GM19468 (cell line): Measurements from ENCODE around the gene APOBEC3F.
A peak's percentile ranks its signal among the peaks of the same experiment; 100 is the strongest.
"Not testable (repeated sequence)": the region's sequence is repeated elsewhere in the genome, so short reads cannot be mapped to it uniquely, and the experiment has no call there.

Source experiments
- ATAC-seq: cut with Tn5 transposase; IDR thresholded peaks from one replicate; pipeline ENCODE4 v1.9.1; 2021; ENCODE audit warnings: mild to moderate bottlenecking, moderate library complexity, moderate number of reproducible peaks; ENCODE audit not compliant: unreplicated experiment; ENCODE audit errors: extremely low read depth

The APOBEC3F gene

GRCh38 chr22:39068033-39068785 is 27.5 kb downstream of the APOBEC3F start:
- ATAC-seq = no peak

DNA sequence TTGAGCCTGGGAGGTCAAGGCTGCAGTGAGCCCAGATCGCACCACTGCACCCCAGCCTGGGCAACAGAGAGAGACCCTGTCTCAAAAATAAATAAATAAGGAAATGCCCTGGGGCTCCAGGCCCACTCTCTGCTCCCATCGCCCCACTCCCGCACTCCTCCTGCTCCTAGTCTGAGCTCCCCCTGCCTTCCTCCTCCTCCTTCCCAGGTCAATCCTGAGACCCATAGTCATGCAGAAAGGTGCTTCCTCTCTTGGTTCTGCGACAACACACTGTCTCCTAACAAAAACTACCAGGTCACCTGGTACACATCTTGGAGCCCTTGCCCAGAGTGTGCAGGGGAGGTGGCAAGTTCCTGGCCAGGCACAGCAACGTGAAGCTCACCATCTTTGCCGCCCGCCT is 29.5 kb downstream of the APOBEC3F start:
- no peak for ATAC-seq

GRCh38 chr22:39072581-39072981 is 31.9 kb downstream of the APOBEC3F start:
- ATAC-seq = not testable (repeated sequence)

DNA sequence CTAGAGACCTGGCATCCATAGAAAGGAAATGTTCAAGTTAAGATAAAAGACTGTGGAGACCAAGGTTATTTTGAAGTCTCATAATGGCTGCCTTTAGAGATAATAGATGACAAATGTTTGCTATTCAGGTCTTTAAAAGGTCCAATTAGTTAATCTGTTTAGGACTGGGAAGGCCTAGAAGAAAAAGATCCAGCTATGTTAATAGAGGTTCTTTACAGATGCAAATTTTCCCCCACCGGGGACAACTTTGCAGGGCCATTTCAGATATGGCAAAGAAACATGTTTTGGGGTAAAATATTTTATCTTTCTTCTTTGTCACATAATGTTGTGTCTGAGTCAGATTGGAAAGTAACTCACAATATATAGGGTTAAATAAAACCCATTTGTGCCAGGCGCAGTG is 33.3 kb downstream of the APOBEC3F start:
- no peak for ATAC-seq

DNA sequence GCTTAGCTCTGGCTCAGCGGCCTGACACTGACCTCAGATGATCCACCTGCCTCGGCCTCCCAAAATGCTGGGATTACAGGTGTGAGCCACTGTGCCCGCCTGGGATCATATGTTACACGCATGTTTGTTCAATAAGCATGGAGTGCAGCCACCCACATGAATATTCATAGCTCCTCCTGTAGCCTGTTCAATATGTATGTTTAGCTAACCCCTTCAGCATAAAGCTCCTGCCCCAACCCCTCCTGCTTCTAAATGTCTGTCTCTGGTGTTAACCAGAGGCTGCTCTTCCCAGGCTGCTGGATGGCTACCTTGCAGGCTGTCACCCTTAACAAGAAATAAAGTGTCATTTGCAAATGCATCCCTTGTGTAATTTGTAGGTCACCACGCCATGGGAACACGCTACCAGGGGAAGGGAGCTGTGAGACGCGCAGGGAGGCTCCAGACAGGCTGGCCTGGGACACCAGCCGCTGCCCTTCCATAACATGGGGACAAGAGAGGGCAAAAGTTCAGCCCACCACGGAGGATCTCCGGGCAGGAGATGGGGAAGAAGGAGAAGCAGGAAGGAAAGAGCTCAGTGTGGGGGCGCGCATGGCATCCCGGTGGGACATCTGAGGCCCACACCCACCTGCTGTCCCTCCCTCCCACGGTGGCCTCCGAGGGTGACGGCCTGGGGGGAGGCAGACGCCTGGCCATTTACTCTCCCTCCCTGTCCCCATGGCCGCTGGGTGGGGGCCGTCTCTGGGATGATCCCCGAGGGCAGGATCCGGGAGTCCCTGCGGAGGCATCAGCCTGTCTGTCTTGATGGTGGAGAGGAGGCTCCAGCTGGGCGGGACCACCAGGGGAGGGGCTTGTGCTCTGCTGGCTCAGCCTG is 35.7 kb downstream of the APOBEC3F start:
- not testable (repeated sequence) for ATAC-seq

DNA sequence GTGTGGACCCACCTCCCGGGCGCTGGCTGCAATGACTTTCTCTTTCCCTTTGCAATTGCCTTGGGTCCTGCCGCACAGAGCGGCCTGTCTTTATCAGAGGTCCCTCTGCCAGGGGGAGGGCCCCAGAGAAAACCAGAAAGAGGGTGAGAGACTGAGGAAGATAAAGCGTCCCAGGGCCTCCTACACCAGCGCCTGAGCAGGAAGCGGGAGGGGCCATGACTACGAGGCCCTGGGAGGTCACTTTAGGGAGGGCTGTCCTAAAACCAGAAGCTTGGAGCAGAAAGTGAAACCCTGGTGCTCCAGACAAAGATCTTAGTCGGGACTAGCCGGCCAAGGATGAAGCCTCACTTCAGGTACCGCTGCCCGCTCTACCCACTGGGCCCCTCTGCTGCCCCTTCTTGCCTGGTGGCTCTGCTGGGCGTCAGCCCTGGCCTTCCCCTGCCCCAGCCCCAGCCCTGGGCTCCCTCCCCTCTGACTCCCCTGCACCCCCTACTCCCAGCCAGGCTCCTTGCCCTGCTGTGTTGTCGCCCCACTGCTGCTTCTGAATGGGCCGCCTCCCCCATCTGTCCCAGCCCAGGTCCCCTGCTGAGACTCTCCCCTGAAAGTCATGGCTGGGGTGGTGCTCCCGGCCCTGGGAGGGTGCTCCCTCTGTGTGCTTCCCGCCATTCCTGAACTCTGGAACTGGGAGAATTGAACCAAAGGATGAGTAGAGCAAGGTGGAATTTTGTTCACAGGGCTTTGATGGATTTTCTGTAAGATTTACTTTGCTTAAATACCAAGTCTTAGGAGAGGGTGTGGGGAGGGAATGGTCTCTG is 36.6 kb downstream of the APOBEC3F start, which contains the start of gene APOBEC3G:
Gene APOBEC3G, plus strand, starts transcription at position 250 of the 815 bp plus-strand sequence. Its CDS starts 87 bp downstream, at position 337.
- peak; percentile 79 for ATAC-seq

GRCh38 chr22:39077912-39078311 is 37.2 kb downstream of the APOBEC3F start:
- not testable (repeated sequence) for ATAC-seq

GRCh38 chr22:39078329-39078728 is 37.7 kb downstream of the APOBEC3F start:
- ATAC-seq = no peak

DNA sequence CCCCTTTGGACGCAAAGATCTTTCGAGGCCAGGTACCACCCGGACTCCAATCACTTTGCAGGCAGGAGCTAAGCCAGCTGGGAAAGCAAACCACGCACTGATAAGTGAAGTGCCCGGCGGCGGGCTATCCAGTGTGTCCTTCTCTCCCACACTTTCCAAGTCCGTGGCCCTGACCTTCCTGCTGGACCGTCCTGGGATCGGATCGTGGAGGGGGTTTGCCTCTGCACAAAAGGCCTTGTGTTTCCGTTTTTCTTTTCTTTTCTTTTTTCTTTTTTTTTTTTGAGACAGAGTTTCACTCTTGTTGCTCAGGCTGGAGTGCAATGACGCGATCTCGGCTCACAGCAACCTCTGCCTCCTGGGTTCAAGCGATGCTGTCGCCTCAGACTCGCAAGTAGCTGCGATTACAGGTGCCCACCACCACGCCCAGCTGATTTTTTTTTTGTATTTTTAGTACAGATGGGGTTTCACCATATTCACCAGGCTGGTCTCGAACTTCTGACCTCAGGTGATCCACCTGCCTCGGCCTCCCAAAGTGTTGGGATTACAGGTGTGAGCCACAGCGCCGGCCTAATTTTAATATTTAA is 38.5 kb downstream of the APOBEC3F start:
- ATAC-seq = not testable (repeated sequence)

DNA sequence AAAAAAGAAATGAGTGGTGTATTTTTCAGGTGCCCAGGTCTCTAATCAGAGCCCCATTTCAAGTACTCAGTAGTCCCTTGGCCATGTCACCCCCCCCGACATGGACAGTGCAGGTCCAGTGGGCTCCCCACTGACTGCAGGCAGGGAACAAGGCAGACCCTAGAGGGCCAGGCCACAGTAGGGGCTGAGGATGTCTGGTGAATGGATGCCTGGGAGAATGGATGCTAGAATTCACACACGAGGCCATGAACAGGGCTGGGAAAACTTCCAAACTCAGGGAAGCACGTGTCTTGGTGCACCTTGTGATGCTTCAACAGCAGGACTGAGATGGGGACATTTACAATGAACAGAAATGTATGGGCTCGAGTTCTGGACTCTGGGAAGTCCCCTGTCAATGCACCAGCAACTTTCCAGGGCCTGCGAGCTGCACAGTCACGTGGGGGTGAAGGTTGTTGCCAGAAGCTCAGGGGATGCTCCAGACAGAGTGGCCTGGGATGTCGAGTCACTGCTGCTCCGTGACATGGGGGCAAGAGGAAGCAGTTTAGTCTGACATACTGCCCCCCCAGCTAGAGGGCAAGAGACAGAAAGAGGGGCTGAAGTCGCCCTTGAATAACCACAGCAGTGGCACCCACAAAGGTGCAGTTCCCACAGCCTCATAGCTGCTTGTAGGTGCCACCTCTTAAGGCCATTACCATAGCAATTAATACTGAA is 39.5 kb downstream of the APOBEC3F start:
- ATAC-seq = no peak

- ATAC-seq = no peak
Measured at GRCh38 chr22:39081016-39081415, 40.4 kb downstream of the APOBEC3F start.

DNA sequence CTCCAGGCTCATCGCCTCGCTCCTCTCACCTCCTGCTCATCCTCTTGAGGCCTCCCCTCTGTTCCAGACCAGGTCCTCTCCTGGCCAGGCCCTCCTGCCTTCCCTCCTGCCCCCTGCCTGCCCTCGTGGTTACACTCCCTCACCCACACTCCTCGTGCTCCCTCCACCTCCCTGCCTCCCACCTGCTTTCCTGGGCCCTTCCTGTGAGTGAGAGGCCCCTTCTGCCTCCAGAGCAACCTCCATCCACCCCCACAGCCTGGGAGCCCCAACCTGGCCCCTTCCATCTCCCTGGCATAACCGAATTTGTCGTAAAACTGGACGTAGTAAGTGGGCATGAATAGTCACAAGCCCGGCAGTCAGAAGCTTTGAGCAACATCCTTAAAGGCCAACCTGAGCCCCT is 40.9 kb downstream of the APOBEC3F start:
- ATAC-seq = no peak

DNA sequence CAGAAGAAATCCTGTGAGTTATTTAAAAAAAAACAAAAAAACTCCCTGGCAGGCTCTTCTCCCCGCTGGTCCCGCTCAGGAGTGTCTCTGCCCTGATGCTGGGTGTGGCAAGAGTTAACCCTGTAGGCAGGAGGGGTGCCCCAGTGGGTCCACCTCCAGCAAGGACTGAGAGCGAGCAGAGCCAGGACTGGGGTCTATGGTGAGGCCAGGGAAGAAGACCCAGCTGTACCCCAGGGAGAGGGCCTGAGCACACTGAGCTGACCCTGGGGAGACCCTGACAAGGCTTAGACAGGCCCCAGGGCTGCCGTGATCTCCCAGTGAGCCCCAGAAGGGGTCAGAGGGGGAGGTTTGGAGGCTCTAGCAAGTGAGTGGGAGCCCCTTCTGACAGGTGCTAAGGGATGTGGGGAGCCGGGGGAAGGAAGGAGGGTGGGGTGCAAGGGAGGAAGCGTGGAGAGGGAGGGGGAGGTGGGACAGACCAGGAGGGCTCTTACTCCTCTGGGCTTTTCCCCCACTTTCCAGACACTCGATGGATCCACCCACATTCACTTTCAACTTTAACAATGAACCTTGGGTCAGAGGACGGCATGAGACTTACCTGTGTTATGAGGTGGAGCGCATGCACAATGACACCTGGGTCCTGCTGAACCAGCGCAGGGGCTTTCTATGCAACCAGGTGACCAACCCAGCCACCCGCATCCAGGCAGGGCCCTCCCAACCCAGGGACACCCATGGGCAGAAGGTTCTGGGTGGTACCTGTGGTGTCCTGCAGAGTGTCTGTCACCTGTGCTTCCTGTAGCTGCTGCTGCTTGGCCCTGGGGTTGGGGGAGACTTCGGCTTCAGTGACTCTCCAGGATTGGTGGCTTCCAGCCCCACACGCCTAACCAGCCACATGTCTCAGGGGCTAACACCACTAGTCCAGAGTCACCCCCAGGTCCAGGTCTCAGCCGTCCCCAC is 42.8 kb downstream of the APOBEC3F start:
- ATAC-seq = no peak

DNA sequence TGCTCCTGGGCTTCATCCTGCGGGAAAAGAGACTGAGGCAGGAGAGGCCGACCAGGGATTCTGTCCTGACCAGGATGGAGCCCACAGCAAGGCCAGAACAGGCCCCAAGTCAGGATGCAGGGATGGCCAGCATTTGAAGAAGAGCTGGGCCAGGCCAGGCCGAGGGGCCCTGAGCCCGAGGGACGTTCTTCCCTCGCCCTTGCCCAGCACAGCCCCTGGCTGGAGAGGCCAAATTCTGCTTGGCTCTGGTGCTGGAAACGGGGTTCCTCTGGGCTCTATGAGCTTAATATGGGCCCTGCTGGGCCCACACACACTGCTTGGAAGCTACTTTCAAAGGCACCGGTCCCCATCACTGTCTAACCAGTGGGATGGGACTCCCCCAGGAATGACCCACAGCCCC is 44.0 kb downstream of the APOBEC3F start:
- ATAC-seq = no peak

GRCh38 chr22:39087098-39087497 is 46.4 kb downstream of the APOBEC3F start:
- no peak for ATAC-seq

DNA sequence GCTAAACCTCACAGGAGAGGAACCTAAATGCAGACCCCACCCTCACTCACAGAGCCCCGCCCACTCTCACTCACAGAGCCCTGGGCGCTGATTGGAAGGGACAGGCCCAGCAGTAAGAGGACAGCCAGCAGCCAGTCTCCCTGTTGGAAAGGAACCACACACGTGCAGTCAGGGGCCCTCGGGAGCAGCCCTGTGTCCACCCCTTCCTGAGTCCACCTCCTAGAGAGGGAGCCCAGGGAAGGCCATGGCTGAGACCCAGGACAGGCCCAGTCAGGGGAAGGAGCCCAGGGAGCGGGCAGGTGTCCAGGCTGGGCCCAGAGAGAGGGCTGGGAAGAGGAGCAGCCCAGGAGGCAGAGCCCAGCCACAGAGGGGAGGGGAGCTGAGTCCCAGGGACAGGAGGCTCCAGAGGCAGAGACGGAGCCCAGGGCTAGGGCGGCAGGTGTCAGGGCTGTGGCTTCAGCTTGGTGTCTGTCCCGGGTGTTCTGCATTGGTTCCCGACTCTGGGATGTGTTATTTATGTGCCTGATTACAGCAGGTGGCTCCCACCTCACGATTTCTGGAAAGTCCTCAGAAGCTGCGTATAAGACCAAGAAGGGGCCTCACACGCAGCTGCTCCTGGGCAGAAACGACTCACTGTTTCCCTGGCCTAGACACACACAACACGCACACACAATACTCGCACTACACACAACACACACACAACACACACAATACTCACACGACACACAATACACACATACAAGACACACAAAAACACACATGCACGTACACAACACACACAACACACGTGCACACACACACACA is 47.4 kb downstream of the APOBEC3F start:
- no peak for ATAC-seq

- no peak for ATAC-seq
Measured at GRCh38 chr22:39088685-39089032, 48.0 kb downstream of the APOBEC3F start.

DNA sequence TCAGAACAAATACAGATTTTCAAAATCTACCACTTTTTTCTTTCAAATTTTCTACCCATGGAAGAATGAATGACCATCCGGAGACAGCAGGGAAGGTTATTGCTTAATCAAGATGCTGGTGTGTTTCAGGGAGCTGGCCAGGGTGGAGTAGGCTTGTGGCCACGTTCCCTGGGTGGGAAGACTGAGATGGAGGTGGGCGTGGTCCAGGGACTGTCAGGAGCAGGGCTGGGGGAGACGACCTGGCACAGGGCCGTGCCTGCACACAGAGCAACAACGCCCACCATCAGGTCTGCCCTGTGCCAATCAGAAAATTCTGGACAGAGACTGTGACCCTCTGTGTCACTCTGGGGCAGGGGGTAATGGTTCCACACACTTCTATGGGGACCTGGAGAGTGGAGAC is 49.3 kb downstream of the APOBEC3F start:
- ATAC-seq = no peak
